ENCODE measurements around the gene SERPINE1. TPM values are rescaled to one million over a fixed set of nuclear protein-coding genes. Genes with fewer than 3 reads are reported as not detected.

SERPINE1 gene
- total RNA-seq, 1 experiment from 2014 or later: 12.8 TPM

DNA sequence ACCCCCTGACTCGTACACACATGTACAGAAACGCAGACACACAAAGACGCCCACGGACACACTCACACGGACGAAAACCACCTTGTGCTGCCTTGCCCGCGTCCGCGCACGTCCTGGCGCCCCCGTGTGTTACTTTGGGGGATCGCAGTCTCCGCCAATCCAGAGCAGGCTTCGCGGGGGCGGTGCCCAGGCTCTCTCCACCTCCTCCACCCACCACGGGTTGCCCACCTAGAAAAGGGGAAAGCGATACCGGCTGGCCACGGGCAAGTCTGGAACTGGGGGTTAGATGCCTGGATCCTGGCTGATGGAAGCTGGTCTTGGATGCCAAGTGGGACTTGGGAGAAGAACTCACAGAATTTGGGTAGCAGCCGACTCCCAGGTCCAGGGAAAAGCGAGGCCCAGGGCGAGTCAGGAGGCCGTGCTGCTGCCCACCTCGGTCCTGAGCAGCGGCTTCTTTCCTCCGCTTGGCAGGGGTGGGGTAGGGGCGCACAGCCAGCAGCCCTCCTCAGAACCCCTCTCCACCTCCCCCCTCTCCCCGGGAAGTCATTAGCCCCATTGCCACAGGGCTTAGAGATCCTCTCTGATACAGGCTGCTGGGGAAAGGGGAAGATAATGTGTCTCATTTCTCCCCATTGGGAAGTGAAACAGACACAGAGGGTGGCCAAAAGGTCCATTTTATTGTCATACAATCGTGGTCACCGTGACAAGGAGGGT is 43.1 kb downstream of the SERPINE1 start:
- peak overlapping the region; percentile 49 to 55 for H3K4me3 ChIP-seq (replicated peaks in 1 of 2; ENCODE audit: low read depth in 1 of 2, low read length in 2 of 2)
- POLR2A ChIA-PET: no interaction called here
- no peaks in the 10 kb centered on the region for H3K36me3 ChIP-seq (ENCODE audit: control insufficient read depth in 1 of 2, insufficient read depth in 2 of 2, low read length in 2 of 2)
- H3K27ac ChIP-seq (ENCODE audit: low read depth, low read length): no peak overlapping the region
- no peaks in the 10 kb centered on the region for H3K9me3 ChIP-seq (ENCODE audit: control insufficient read depth in 1 of 2, insufficient read depth in 1 of 2, low read depth in 1 of 2, low read length in 2 of 2)
- intact Hi-C loops (cut with micrococcal nuclease): loop anchor here (1.0 kb wide), 1 partner anchor 26 kb away; no protein-coding TSS in a partner anchor
- no peak for DNase-seq (ENCODE audit: low read depth, low spot score)
- CTCF ChIA-PET: interaction anchor here (1.0 to 1.6 kb wide), 3 partner anchors 12 to 26 kb away, joined by 3 to 12 read pairs (median 3); no protein-coding TSS in a partner anchor
- H3K27me3 ChIP-seq (ENCODE audit: insufficient read depth, low read length): no peaks in the 10 kb centered on the region
- no peak overlapping the region for H2AFZ ChIP-seq (ENCODE audit: low read depth, low read length, poor library complexity, severe bottlenecking)
- RAD21 ChIA-PET (ENCODE audit: low non-redundant PET in 1 of 2, low total read pairs in 2 of 2, uncharacterized antibody in 2 of 2, unreplicated experiment in 2 of 2): no interaction called here
- H3K79me2 ChIP-seq (ENCODE audit: insufficient read depth, low read length): no peaks in the 10 kb centered on the region
- H3K9ac ChIP-seq (ENCODE audit: low read length): peak overlapping the region; percentile 54
- H3K4me2 ChIP-seq (ENCODE audit: low read length): peak overlapping the region; percentile 80
- H3K4me1 ChIP-seq (ENCODE audit: control insufficient read depth in 1 of 2, insufficient read depth in 2 of 2, low read length in 2 of 2): peaks cover 50 to 84% of the 10 kb centered on the region in 2 experiments
- H3K9me2 ChIP-seq (ENCODE audit: insufficient read depth): no peaks in the 10 kb centered on the region
- peak; percentile 43 for ATAC-seq
- no peaks in the 10 kb centered on the region for H4K20me1 ChIP-seq (ENCODE audit: insufficient read depth)
- no TSS peak for BruUV-seq (replicated peaks)
- TF ChIP-seq POLR2AphosphoS5 (IDR thresholded peaks at IDR 0.05; ENCODE audit: low read depth, low read length) (peak; percentile 39; the same call in 1 of the 2 replicates), TCF7L2 (IDR thresholded peaks at IDR 0.05; ENCODE audit: borderline replicate concordance, extremely low read depth, insufficient read depth, insufficient read length) (peak; percentile 22), FOSL1 (IDR thresholded peaks at IDR 0.05; ENCODE audit: low read depth) (no peak)
- TF ChIP-seq, protein P1, sequence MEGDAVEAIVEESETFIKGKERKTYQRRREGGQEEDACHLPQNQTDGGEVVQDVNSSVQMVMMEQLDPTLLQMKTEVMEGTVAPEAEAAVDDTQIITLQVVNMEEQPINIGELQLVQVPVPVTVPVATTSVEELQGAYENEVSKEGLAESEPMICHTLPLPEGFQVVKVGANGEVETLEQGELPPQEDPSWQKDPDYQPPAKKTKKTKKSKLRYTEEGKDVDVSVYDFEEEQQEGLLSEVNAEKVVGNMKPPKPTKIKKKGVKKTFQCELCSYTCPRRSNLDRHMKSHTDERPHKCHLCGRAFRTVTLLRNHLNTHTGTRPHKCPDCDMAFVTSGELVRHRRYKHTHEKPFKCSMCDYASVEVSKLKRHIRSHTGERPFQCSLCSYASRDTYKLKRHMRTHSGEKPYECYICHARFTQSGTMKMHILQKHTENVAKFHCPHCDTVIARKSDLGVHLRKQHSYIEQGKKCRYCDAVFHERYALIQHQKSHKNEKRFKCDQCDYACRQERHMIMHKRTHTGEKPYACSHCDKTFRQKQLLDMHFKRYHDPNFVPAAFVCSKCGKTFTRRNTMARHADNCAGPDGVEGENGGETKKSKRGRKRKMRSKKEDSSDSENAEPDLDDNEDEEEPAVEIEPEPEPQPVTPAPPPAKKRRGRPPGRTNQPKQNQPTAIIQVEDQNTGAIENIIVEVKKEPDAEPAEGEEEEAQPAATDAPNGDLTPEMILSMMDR (IDR thresholded peaks at IDR 0.05 in 2 of 3, conservative IDR thresholded peaks at IDR 0.05 in 1 of 3; ENCODE audit: borderline replicate concordance in 1 of 3, insufficient read depth in 1 of 3, low read depth in 2 of 3, low read length in 2 of 3): peak in 2 of 3 experiments; percentile 93 to 94; a peak in 4 of 6 replicates
